Spleen (tissue), 13 donors: ENCODE data around the gene SPRY2. TPM values are rescaled to one million over a fixed set of nuclear protein-coding genes. Genes with fewer than 3 reads are reported as not detected.
A peak's percentile ranks its signal among the peaks of the same experiment; 100 is the strongest.

Source experiments
- DNase-seq: peaks from one replicate; pipeline ENCODE4 v3.0.0-alpha.2; 2020
- H3K27ac ChIP-seq, 8 donors: fragments of 200-600 bp; sonication (generic) in 7 of 8; 1 replicate in 4 of 8; 2 replicates in 4 of 8; pipeline versions ENCODE4 v1.5.0 to v1.8.0; 2016 to 2021; ENCODE audit warnings: inconsistent platforms in 4 of 8, mild to moderate bottlenecking in 4 of 8, moderate library complexity in 1 of 8
- H3K27me3 ChIP-seq, 7 donors: fragments of 200-600 bp; sonication (generic) in 6 of 7; replicated peaks in 1 of 7; 1 replicate in 4 of 7; 2 replicates in 3 of 7; pipeline versions ENCODE4 v1.5.0 to v1.8.0; 2016 to 2021; ENCODE audit warnings: inconsistent platforms in 3 of 7, mild to moderate bottlenecking in 1 of 7
- H3K36me3 ChIP-seq, 6 donors: fragments of 200-600 bp; sonication (generic) in 5 of 6; 1 replicate in 4 of 6; 2 replicates in 2 of 6; pipeline versions ENCODE4 v1.5.0 to v1.8.0; 2016 to 2021; ENCODE audit warnings: inconsistent platforms in 2 of 6
- H3K4me1 ChIP-seq, 6 donors: fragments of 200-600 bp; sonication (generic) in 5 of 6; 1 replicate in 3 of 6; 2 replicates in 3 of 6; pipeline versions ENCODE4 v1.5.0 to v1.8.0; 2016 to 2021; ENCODE audit warnings: inconsistent platforms in 3 of 6
- H3K4me3 ChIP-seq, 8 donors: fragments of 200-600 bp; sonication (generic) in 7 of 8; 1 replicate in 4 of 8; 2 replicates in 4 of 8; pipeline versions ENCODE4 v1.5.0 to v1.8.0; 2016 to 2021; ENCODE audit warnings: inconsistent platforms in 4 of 8, mild to moderate bottlenecking in 4 of 8, moderate library complexity in 2 of 8
- H3K9me3 ChIP-seq, 8 donors: fragments of 200-600 bp; sonication (generic) in 7 of 8; 1 replicate in 4 of 8; 2 replicates in 4 of 8; pipeline versions ENCODE4 v1.5.0 to v1.8.0; 2016 to 2021; ENCODE audit warnings: inconsistent platforms in 4 of 8
- POLR2A ChIP-seq, 3 donors: fragments of 450-650 bp; IDR thresholded peaks; one replicate each; pipeline ENCODE4 v1.5.1; 2017; ENCODE audit warnings: antibody characterized with exemption in 3 of 3, mild to moderate bottlenecking in 1 of 3
- POLR2AphosphoS5 ChIP-seq, 3 donors: sonication (generic); formaldehyde crosslinking; IDR thresholded peaks; one replicate each; pipeline ENCODE4 v1.5.1; 2017; ENCODE audit warnings: antibody characterized with exemption in 3 of 3
- WGBS, 5 donors: extraction: QIAGEN DNeasy Blood & Tissue Kit in 3 of 5; methylation state at CpG; one replicate each; pipeline versions ENCODE4 v1.1.5 to v1.1.7; 2013 to 2018; 5-methylcytosine and 5-hydroxymethylcytosine counted together
- intact Hi-C: fragments of 100-400 bp; cut with DNase I; formaldehyde crosslinking; loops from one replicate; pipeline ENCODE4 v1.15.0; 2023; ENCODE audit warnings: low total_unique reads
- long read RNA-seq, 2 donors: transcript quantifications; one replicate each; lab custom pipeline, GENCODE V29; 2026
- polyA plus RNA-seq, 3 donors: library from polyadenylated mRNA; stranded (reverse); fragments of 200-250 nt; gene quantifications; one replicate each; pipeline ENCODE4 v1.2.1, GENCODE V29; 2013
- total RNA-seq, 7 donors: library from RNA; depleted of rRNA in 3 of 7; stranded (reverse); fragments of >200 nt in 3 of 7; fragmentation: NEBNext Ultra II Directional in 4 of 7; extraction: Animal tissue kit (Norgen Biotek cat#: 25700) in 4 of 7; gene quantifications; one replicate each; pipeline versions ENCODE4 v1.1.0 to v1.2.1, GENCODE V29; 2016 to 2021
- TF ChIP-seq, protein P1 (sequence below), 11 experiments: fragments of 200-600 bp in 7 of 11; fragments of 450-650 bp in 4 of 11; sonication (generic) in 4 of 11; IDR thresholded peaks in 8 of 11; conservative IDR thresholded peaks in 3 of 11; 1 replicate in 7 of 11; 2 replicates in 4 of 11; pipeline versions ENCODE4 v1.4.0 to v1.8.0; 2016 to 2021; ENCODE audit warnings: antibody characterized with exemption in 11 of 11, inconsistent platforms in 4 of 11, mild to moderate bottlenecking in 1 of 11
- donor health status: healthy with polysubstance abuse.
- donor health status: DM: no; HTN: no; CAD: no; lungs with moderate emphysema.
- donor health status: DM: no; HTN: no; CAD: no.
- donor health status: Bipolar disorder and iron deficiency.
- donor health status: healthy.
- donor health status: DM: no; HTN: no; CAD: no.
- donor health status: DM: yes; HTN: yes; CAD: no.

The SPRY2 gene, protein sequence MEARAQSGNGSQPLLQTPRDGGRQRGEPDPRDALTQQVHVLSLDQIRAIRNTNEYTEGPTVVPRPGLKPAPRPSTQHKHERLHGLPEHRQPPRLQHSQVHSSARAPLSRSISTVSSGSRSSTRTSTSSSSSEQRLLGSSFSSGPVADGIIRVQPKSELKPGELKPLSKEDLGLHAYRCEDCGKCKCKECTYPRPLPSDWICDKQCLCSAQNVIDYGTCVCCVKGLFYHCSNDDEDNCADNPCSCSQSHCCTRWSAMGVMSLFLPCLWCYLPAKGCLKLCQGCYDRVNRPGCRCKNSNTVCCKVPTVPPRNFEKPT
- total RNA-seq (10 to 100 TPM; 29.5 to 63.9 (median 46.6) TPM), polyA plus RNA-seq (10 to 100 TPM in 1 of 3 donors, 1 to 10 TPM in 2; 8.5 to 13.9 (median 9.2) TPM)
- long read RNA-seq, donor 1, transcript SPRY2-202 (2 exons, 2,111 nt): major isoform, 18 of 19 reads
- long read RNA-seq, donor 1, partial matches to known transcripts: 0 of 19 reads
- long read RNA-seq, donor 1, other reads (novel, unspliced or antisense): 0 of 19 reads
- long read RNA-seq, donor 2, transcript SPRY2-202 (2 exons, 2,111 nt): major isoform, 11 of 11 reads
- long read RNA-seq, donor 2, partial matches to known transcripts: 0 of 11 reads
- long read RNA-seq, donor 2, other reads (novel, unspliced or antisense): 0 of 11 reads

DNA sequence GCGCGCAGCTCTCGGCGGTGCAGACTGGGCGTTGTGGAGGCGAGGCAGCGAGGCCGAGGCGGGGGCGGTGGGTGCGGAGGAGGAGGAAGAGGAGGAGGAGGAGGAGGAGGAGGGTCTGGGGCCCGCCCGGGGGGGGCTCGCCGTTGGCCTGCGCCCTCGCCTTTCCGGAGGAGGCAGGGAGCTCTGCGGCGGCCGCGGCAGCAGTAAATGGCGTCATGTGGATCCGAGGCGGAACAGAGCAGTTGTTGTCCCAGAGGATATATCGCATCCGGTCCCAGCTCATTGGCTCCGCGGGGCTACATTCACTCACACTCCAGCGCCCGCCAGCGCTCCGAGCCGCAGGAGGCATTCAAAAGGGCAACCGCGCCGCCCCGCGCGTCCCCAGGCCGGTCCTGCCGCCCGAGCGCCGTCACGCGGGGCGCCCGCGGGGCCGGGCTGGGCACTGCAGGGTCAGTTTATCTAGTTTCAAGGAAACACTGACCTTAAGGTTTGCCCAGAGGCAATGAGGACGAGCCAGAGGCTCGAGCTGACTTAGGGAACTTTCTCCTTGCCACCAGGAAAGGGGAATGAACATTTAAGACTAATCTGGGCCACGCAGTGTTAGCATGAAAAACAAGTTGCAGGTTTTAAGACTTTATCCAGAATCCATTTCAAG is at the start of gene SPRY2:
Gene SPRY2, minus strand, starts transcription at position 26 of the 655 bp plus-strand sequence. CDS start 3,421 bp downstream, outside the sequence.
- H3K27ac ChIP-seq: peak within 1 kb of the TSS; percentile 72 to 95 (median 93)
- H3K9me3 ChIP-seq: no peaks in the 10 kb centered on the region
- H3K27me3 ChIP-seq: peaks cover 0 to 55% (median 0%) of the 10 kb centered on the region in 7 donors
- peaks cover 0 to 14% (median 4%) of the 10 kb centered on the region in 6 donors for H3K36me3 ChIP-seq
- intact Hi-C loops: no loop called here
- 0 to 1% (median 0%) methylated on average over 5 to 54 of the region's 54 CpGs for WGBS, 5 donors
- DNase-seq: peak; percentile 92
- peaks cover 10 to 91% (median 58%) of the 10 kb centered on the region in 6 donors for H3K4me1 ChIP-seq
- TF ChIP-seq, protein P1, sequence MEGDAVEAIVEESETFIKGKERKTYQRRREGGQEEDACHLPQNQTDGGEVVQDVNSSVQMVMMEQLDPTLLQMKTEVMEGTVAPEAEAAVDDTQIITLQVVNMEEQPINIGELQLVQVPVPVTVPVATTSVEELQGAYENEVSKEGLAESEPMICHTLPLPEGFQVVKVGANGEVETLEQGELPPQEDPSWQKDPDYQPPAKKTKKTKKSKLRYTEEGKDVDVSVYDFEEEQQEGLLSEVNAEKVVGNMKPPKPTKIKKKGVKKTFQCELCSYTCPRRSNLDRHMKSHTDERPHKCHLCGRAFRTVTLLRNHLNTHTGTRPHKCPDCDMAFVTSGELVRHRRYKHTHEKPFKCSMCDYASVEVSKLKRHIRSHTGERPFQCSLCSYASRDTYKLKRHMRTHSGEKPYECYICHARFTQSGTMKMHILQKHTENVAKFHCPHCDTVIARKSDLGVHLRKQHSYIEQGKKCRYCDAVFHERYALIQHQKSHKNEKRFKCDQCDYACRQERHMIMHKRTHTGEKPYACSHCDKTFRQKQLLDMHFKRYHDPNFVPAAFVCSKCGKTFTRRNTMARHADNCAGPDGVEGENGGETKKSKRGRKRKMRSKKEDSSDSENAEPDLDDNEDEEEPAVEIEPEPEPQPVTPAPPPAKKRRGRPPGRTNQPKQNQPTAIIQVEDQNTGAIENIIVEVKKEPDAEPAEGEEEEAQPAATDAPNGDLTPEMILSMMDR (IDR thresholded peaks at IDR 0.05 in 8 of 11, conservative IDR thresholded peaks at IDR 0.05 in 3 of 11): peak in 2 of 11 experiments; percentile 24 to 43
- TF ChIP-seq POLR2A (IDR thresholded peaks at IDR 0.05) (peak in 1 of 3 donors; percentile 83), POLR2AphosphoS5 (IDR thresholded peaks at IDR 0.05) (peak; percentile 88 to 92 (median 91))
- peak within 1 kb of the TSS; percentile 57 to 91 (median 68) for H3K4me3 ChIP-seq

GRCh38 chr13:80390338-80390737 is 49.4 kb upstream of the SPRY2 start:
- Histone ChIP-seq H3K9me3 (peaks cover 0 to 36% (median 26%) of the 10 kb centered on the region in 8 donors), H3K4me1 (no peaks in the 10 kb centered on the region), H3K27ac (no peak overlapping the region), H3K4me3 (no peak overlapping the region), H3K36me3 (no peaks in the 10 kb centered on the region), H3K27me3 (no peaks in the 10 kb centered on the region)
- 91 to 97% (median 95%) methylated on average over 1 of the region's 1 CpG for WGBS, 5 donors
- TF ChIP-seq POLR2AphosphoS5 (IDR thresholded peaks at IDR 0.05): no peak
- no peak for DNase-seq
- intact Hi-C loops: no loop called here

- Histone ChIP-seq H3K9me3 (peaks cover 0 to 31% (median 22%) of the 10 kb centered on the region in 8 donors), H3K27me3 (no peaks in the 10 kb centered on the region), H3K4me3 (no peak overlapping the region), H3K4me1 (no peaks in the 10 kb centered on the region), H3K36me3 (no peaks in the 10 kb centered on the region), H3K27ac (no peak overlapping the region)
- intact Hi-C loops: no loop called here
- no peak for DNase-seq
- 92 to 100% (median 97%) methylated on average over 1 of the region's 1 CpG for WGBS, 5 donors
- TF ChIP-seq, protein P1 (IDR thresholded peaks at IDR 0.05 in 8 of 11, conservative IDR thresholded peaks at IDR 0.05 in 3 of 11): no peak
- TF ChIP-seq POLR2A (IDR thresholded peaks at IDR 0.05) (no peak), POLR2AphosphoS5 (IDR thresholded peaks at IDR 0.05) (no peak)
These were observed 48.4 kb upstream of the SPRY2 start for GRCh38 chr13:80389073-80390038.

GRCh38 chr13:80388506-80388905 is 47.6 kb upstream of the SPRY2 start:
- Histone ChIP-seq H3K4me3 (no peak overlapping the region), H3K27me3 (no peaks in the 10 kb centered on the region), H3K36me3 (no peaks in the 10 kb centered on the region), H3K4me1 (no peaks in the 10 kb centered on the region), H3K9me3 (peaks cover 0 to 23% (median 14%) of the 10 kb centered on the region in 8 donors), H3K27ac (no peak overlapping the region)
- DNase-seq: no peak
- TF ChIP-seq, protein P1 (IDR thresholded peaks at IDR 0.05 in 8 of 11, conservative IDR thresholded peaks at IDR 0.05 in 3 of 11): no peak
- no peak for TF ChIP-seq POLR2AphosphoS5 (IDR thresholded peaks at IDR 0.05)
- TF ChIP-seq POLR2A (IDR thresholded peaks at IDR 0.05): no peak
- intact Hi-C loops: no loop called here
- WGBS, 5 donors: 89 to 95% (median 94%) methylated on average over 7 of the region's 7 CpGs
